Endodermal cell (in vitro differentiated cells): ENCODE data around the gene NEDD4L. TPM values are rescaled to one million over a fixed set of nuclear protein-coding genes. Genes with fewer than 3 reads are reported as not detected.

ENCODE experiments used
- DNase-seq: peaks from one replicate; pipeline ENCODE4 v3.0.0-alpha.2; 2017
- H3K27ac ChIP-seq: 2 replicates; pipeline ENCODE4 v1.5.1; 2013; ENCODE audit warnings: mild to moderate bottlenecking, low read depth, low read length, moderate library complexity
- H3K27me3 ChIP-seq: 2 replicates; pipeline ENCODE4 v1.6.1; 2013; ENCODE audit warnings: mild to moderate bottlenecking, low read length, moderate library complexity; ENCODE audit not compliant: insufficient read depth, control insufficient read depth, poor library complexity, severe bottlenecking
- H3K36me3 ChIP-seq: 2 replicates; pipeline ENCODE4 v1.7.0; 2013; ENCODE audit warnings: mild to moderate bottlenecking, low read length, moderate library complexity; ENCODE audit not compliant: control insufficient read depth, insufficient read depth
- H3K4me1 ChIP-seq: one replicate; pipeline ENCODE4 v1.7.0; 2013; ENCODE audit warnings: low read length; ENCODE audit not compliant: control insufficient read depth, insufficient read depth
- H3K4me3 ChIP-seq: 2 replicates; pipeline ENCODE4 v1.5.1; 2013; ENCODE audit warnings: mild to moderate bottlenecking, low read length, moderate library complexity
- H3K9ac ChIP-seq: 2 replicates; pipeline ENCODE4 v1.6.1; 2013; ENCODE audit warnings: mild to moderate bottlenecking, low read length, moderate library complexity; ENCODE audit not compliant: poor library complexity, severe bottlenecking; ENCODE audit errors: extremely low read depth
- H3K9me3 ChIP-seq: 2 replicates; pipeline ENCODE4 v1.6.1; 2013; ENCODE audit warnings: mild to moderate bottlenecking, low read length, moderate library complexity; ENCODE audit not compliant: control insufficient read depth
- H3K27ac Mint-ChIP-seq: 2 replicates; pipeline ENCODE4 v1.8.0; 2020; ENCODE audit warnings: mixed read lengths
- H3K27me3 Mint-ChIP-seq: 2 replicates; pipeline ENCODE4 v1.8.0; 2021; ENCODE audit warnings: mild to moderate bottlenecking, mixed read lengths; ENCODE audit not compliant: insufficient read depth
- H3K36me3 Mint-ChIP-seq: 2 replicates; pipeline ENCODE4 v1.8.0; 2020; ENCODE audit warnings: low read depth, mixed read lengths
- H3K4me1 Mint-ChIP-seq: 2 replicates; pipeline ENCODE4 v1.8.0; 2020; ENCODE audit warnings: mixed read lengths
- H3K4me3 Mint-ChIP-seq: 2 replicates; pipeline ENCODE4 v1.8.0; 2020; ENCODE audit warnings: mild to moderate bottlenecking, moderate library complexity, mixed read lengths
- H3K9me3 Mint-ChIP-seq: 2 replicates; pipeline ENCODE4 v1.8.0; 2020; ENCODE audit warnings: mild to moderate bottlenecking, mixed read lengths
- WGBS, 2 experiments: methylation state at CpG; one replicate each; pipeline versions ENCODE4 v1.1.5 to v1.1.7; 2013; ENCODE audit warnings: missing lambda C conversion rate in 2 of 2, mixed read lengths in 1 of 2; ENCODE audit not compliant: insufficient coverage in 1 of 2, insufficient read length in 1 of 2; 5-methylcytosine and 5-hydroxymethylcytosine counted together
- total RNA-seq, 2 donors: library from RNA; stranded (reverse); fragmentation: NEBNext Ultra II Directional in 1 of 2; extraction: Animal tissue kit (Norgen Biotek cat#: 25700) in 1 of 2; gene quantifications; 2 replicates in 1 of 2; 3 replicates in 1 of 2; pipeline ENCODE4 v1.2.1, GENCODE V29; 2021
- TF ChIP-seq, protein P1 (sequence below): fragments of 200-600 bp; sonication (generic); conservative IDR thresholded peaks from 2 replicates; pipeline ENCODE4 v1.5.0; 2021; ENCODE audit warnings: antibody characterized with exemption, mild to moderate bottlenecking

Gene NEDD4L
- total RNA-seq, 2 donors from 2014 or later: 70.5 to 75.3 TPM

DNA sequence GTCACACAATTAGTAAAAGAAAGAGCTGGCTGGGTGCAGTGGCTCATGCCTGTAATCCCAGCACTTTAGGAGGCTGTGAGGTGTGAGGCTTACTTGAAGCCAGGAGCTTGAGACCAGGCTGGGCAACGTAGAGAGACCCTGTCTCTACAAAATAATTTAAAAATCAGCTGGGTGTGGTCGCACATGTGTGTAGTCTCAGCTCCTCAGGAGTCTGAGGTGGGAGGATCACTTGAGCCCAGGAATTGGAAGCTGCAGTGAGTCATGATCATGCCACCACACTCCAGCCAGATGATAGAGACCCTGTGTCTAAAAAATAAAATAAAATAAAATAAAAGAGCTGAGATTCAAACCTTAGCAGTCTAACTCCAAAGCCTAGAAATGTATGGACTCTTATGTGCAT, 39.0 kb upstream of the NEDD4L start:
- H3K27ac Mint-ChIP-seq: no peak overlapping the region
- H3K36me3 Mint-ChIP-seq: no peaks in the 10 kb centered on the region
- H3K27ac ChIP-seq: no peak overlapping the region
- H3K27me3 Mint-ChIP-seq: peaks cover 7% of the 10 kb centered on the region
- no peak overlapping the region for H3K4me3 Mint-ChIP-seq
- 83 to 90% methylated on average over 2 of the region's 2 CpGs for WGBS, 2 experiments
- no peaks in the 10 kb centered on the region for H3K4me1 Mint-ChIP-seq
- no peaks in the 10 kb centered on the region for H3K9me3 ChIP-seq
- no peaks in the 10 kb centered on the region for H3K27me3 ChIP-seq
- DNase-seq: no peak
- no peak overlapping the region for H3K9ac ChIP-seq
- TF ChIP-seq, protein P1, sequence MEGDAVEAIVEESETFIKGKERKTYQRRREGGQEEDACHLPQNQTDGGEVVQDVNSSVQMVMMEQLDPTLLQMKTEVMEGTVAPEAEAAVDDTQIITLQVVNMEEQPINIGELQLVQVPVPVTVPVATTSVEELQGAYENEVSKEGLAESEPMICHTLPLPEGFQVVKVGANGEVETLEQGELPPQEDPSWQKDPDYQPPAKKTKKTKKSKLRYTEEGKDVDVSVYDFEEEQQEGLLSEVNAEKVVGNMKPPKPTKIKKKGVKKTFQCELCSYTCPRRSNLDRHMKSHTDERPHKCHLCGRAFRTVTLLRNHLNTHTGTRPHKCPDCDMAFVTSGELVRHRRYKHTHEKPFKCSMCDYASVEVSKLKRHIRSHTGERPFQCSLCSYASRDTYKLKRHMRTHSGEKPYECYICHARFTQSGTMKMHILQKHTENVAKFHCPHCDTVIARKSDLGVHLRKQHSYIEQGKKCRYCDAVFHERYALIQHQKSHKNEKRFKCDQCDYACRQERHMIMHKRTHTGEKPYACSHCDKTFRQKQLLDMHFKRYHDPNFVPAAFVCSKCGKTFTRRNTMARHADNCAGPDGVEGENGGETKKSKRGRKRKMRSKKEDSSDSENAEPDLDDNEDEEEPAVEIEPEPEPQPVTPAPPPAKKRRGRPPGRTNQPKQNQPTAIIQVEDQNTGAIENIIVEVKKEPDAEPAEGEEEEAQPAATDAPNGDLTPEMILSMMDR: no peak
- H3K9me3 Mint-ChIP-seq: peaks cover under 1% of the 10 kb centered on the region
- H3K4me3 ChIP-seq: no peak overlapping the region
- H3K4me1 ChIP-seq: no peaks in the 10 kb centered on the region
- H3K36me3 ChIP-seq: no peaks in the 10 kb centered on the region

DNA sequence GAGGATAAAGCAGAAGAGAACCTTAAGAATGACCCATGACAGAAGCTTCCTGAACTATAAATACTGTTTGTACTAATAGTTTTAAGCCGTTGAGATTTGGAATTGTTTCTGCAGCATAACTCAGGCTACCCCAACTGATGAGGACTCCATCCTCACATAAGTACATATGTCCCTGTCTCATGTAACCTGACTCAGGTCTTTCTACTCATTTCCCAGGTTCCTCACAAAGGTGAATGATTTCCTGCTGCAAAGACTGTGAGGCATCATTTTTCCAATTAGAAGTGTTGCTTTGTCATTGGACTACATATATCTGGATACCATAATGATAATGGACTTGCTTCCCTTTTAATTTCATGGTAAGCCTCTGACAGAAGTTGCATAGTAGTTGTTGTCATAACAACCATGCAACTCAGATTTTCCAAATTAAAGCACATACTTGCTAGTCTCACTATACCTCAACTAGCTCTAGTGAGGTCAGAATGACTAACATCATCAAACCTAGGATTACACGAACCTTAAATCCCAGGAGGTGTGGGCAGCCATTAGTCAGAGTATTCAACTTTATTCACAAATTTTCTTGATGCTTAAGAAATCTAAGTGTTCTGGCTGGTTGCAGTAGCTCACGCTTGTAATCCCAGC, 38.0 kb upstream of the NEDD4L start:
- no peak for DNase-seq
- Histone ChIP-seq H3K27me3 (no peaks in the 10 kb centered on the region), H3K27ac (no peak overlapping the region), H3K9me3 (no peaks in the 10 kb centered on the region), H3K9ac (no peak overlapping the region), H3K4me1 (no peaks in the 10 kb centered on the region), H3K4me3 (no peak overlapping the region), H3K36me3 (no peaks in the 10 kb centered on the region)
- no peak overlapping the region for H3K4me3 Mint-ChIP-seq
- no peaks in the 10 kb centered on the region for H3K36me3 Mint-ChIP-seq
- H3K4me1 Mint-ChIP-seq: no peaks in the 10 kb centered on the region
- H3K9me3 Mint-ChIP-seq: peaks cover 1% of the 10 kb centered on the region
- H3K27ac Mint-ChIP-seq: no peak overlapping the region
- TF ChIP-seq, protein P1: no peak
- H3K27me3 Mint-ChIP-seq: peaks cover 7% of the 10 kb centered on the region
- 96 to 100% methylated on average over 3 of the region's 3 CpGs for WGBS, 2 experiments

DNA sequence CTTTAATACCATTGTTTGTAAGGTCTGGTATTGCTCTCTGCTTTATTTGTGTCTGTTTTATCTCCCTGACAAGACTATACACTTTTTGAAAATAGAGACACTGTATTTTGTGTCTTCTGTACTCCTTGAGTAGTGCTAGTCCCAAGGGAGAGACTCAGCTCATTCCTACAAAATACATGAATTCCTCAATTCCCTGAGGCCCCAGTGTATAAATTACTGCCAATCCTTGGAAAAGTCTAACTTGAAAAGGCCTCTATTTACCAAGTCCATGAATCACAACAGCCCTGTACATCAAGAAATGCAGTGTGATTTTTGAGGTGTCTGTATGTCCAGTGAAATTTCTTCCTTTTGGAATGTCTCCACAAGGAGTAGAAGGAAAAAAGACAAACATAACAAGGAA, 34.9 kb upstream of the NEDD4L start:
- Mint-ChIP-seq H3K27ac (no peak overlapping the region), H3K36me3 (no peaks in the 10 kb centered on the region), H3K4me1 (peaks cover 15% of the 10 kb centered on the region), H3K27me3 (peaks cover 5% of the 10 kb centered on the region), H3K4me3 (no peak overlapping the region), H3K9me3 (peaks cover 1% of the 10 kb centered on the region)
- H3K4me1 ChIP-seq: peaks cover 6% of the 10 kb centered on the region
- no peak overlapping the region for H3K9ac ChIP-seq
- no peaks in the 10 kb centered on the region for H3K9me3 ChIP-seq
- no peak for DNase-seq
- H3K36me3 ChIP-seq: no peaks in the 10 kb centered on the region
- TF ChIP-seq, protein P1: no peak
- H3K27me3 ChIP-seq: no peaks in the 10 kb centered on the region
- no peak overlapping the region for H3K4me3 ChIP-seq
- H3K27ac ChIP-seq: no peak overlapping the region
